C4-2B (cell line): Measurements from ENCODE around the gene UBE2J2.

Experiments
- H3K27ac ChIP-seq: fragments of 450-650 bp; 2 replicates; pipeline ENCODE4 v1.5.1; 2017
- CTCF ChIP-seq: fragments of 450-650 bp; conservative IDR thresholded peaks from 2 replicates; pipeline ENCODE4 v1.5.1; 2017; ENCODE audit warnings: mild to moderate bottlenecking
- ZFX ChIP-seq: fragments of 450-650 bp; IDR thresholded peaks from 2 replicates; pipeline ENCODE4 v1.6.1; 2017

UBE2J2 gene

GRCh38 chr1:1211541-1212441 lies 61.9 kb downstream of the UBE2J2 start:
- no peak for TF ChIP-seq CTCF
- no peak for TF ChIP-seq ZFX
- no peak overlapping the region for H3K27ac ChIP-seq

- H3K27ac ChIP-seq: no peak overlapping the region
- TF ChIP-seq CTCF: no peak
- no peak for TF ChIP-seq ZFX
Observed at GRCh38 chr1:1210726-1211540, 62.7 kb downstream of the UBE2J2 start.

GRCh38 chr1:1208713-1209433 lies 64.8 kb downstream of the UBE2J2 start:
- no peak overlapping the region for H3K27ac ChIP-seq
- TF ChIP-seq ZFX: no peak
- no peak for TF ChIP-seq CTCF

GRCh38 chr1:1207571-1207892 lies 66.1 kb downstream of the UBE2J2 start:
- TF ChIP-seq CTCF: no peak
- TF ChIP-seq ZFX: no peak
- no peak overlapping the region for H3K27ac ChIP-seq

GRCh38 chr1:1206966-1207531 lies 66.6 kb downstream of the UBE2J2 start:
- no peak for TF ChIP-seq ZFX
- no peak for TF ChIP-seq CTCF
- no peak overlapping the region for H3K27ac ChIP-seq

- peak; percentile 46; the same call in 1 of the 2 replicates for TF ChIP-seq ZFX
- no peak for TF ChIP-seq CTCF
- H3K27ac ChIP-seq: peak within 1 kb of the TSS; percentile 27
Observed at GRCh38 chr1:1206376-1206965, 67.2 kb downstream of the UBE2J2 start, which contains the start of gene TNFRSF18. Gene TNFRSF18, minus strand, starts transcription at chr1:1206592. Its CDS starts 21 bp downstream, at chr1:1206571.
